Activated CD4-positive, alpha-beta T cell treated with anti-CD3 and anti-CD28 coated beads, Interleukin-2, amount 10 ng/mL, durations not matched to agents 24 days and 14 days (primary cell): Measurements from ENCODE around the gene HOATZ. TPM values are rescaled to one million over a fixed set of nuclear protein-coding genes. Genes with fewer than 3 reads are reported as not detected.
A peak's percentile ranks its signal among the peaks of the same experiment; 100 is the strongest.

Experiments
- DNase-seq: peaks from one replicate; pipeline ENCODE4 v3.0.0; 2022
- H3K27ac Mint-ChIP-seq: one replicate; pipeline ENCODE4 v1.8.0; 2022; ENCODE audit warnings: mild to moderate bottlenecking, mixed read lengths
- H3K27me3 Mint-ChIP-seq: one replicate; pipeline ENCODE4 v1.8.0; 2022; ENCODE audit warnings: mixed read lengths
- H3K36me3 Mint-ChIP-seq: one replicate; pipeline ENCODE4 v1.8.0; 2022; ENCODE audit warnings: low read depth, mild to moderate bottlenecking, mixed read lengths
- H3K4me1 Mint-ChIP-seq: one replicate; pipeline ENCODE4 v1.8.0; 2021; ENCODE audit warnings: mixed read lengths
- H3K4me3 Mint-ChIP-seq: one replicate; pipeline ENCODE4 v1.8.0; 2022; ENCODE audit warnings: mild to moderate bottlenecking, moderate library complexity, mixed read lengths
- H3K9me3 Mint-ChIP-seq: one replicate; pipeline ENCODE4 v1.8.0; 2021; ENCODE audit warnings: mixed read lengths
- intact Hi-C: fragments of 100-400 bp; cut with micrococcal nuclease; formaldehyde crosslinking; loops from one replicate; pipeline ENCODE4 v1.15.1; 2023
- total RNA-seq: library from RNA; stranded (reverse); gene quantifications from 2 replicates; pipeline ENCODE4 v1.2.3, GENCODE V29; 2022

The HOATZ gene
- total RNA-seq, 1 donor from 2014 or later = not detected

DNA sequence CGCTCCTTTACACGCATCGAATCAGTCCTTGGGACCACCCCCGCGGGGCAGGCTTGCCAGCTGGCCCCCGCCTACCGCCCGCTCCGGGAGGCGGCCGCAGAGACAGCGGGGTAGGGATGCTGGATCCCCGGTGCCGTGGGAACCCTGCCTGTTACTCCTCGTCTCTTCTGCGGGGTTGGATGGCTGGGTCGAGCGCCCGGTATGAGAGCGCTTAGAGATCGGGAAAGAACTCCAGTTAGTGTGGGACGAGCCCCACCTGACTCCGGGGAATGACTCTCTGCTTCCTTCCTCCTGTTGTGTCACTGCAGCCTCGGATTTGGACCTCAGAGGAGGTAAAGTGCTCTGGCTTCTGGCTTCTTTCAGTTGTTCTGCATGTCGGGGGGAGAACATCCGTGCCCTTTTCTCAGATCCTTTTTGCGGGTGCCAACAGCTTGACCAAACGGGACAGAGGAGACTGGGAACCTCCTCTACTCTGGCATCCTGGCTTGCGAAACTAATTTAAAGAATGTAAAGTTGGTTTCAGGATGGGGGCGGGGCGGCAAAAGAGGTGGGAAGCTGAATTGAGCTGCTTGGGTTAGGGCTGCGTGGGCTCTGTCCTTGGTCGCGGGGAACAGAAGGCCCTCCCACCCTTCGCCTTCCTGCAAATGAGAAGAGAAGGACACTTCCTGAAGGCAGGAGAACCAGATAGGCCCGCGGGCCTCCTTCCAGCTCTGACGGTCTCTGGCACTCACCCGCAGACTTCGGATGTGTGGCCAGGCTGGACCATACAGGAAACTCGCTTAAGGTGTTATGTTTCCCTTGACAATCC, 26.9 kb downstream of the HOATZ start:
- Mint-ChIP-seq H3K27me3 (peaks cover 60% of the 10 kb centered on the region), H3K36me3 (peaks cover 2% of the 10 kb centered on the region), H3K9me3 (peaks cover 6% of the 10 kb centered on the region), H3K4me3 (peak overlapping the region; percentile 84), H3K27ac (peak overlapping the region; percentile 54), H3K4me1 (peaks cover 20% of the 10 kb centered on the region)
- intact Hi-C loops = no loop called here
- peak; percentile 62 for DNase-seq

DNA sequence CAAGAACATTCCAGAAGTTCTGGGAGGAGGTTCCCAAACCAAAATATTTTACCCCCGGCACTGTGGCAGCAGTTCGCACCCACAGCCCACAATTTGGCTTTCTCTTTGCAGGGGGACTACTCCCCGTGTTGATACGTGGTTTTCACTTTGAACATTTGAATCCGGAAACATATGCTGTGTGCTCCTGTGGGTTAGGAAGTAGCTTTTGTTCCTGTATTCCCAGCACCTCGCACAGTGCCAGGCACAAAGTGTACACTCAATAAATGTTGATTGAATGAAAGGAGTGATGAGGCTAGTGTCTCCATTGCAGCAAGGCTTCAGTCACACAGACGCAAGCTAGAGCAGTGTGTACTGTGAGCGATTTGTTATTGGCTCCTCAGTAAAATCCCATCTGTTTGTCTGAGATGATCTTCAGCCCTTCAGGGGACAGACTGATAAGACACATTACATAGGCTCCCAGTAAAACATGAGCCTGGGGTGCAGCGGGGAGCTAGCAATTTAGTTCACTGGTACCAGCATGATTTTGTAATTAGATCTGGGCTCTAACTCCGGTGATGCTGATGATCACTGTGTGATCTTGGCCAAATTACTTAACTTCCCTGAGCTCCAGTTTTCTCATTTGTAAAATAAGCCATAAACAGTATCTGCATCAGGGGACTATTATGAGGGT, 28.2 kb downstream of the HOATZ start:
- no peak for DNase-seq
- H3K27me3 Mint-ChIP-seq = peaks cover 54% of the 10 kb centered on the region
- peaks cover 2% of the 10 kb centered on the region for H3K36me3 Mint-ChIP-seq
- no peak overlapping the region for H3K27ac Mint-ChIP-seq
- H3K4me1 Mint-ChIP-seq = peaks cover 18% of the 10 kb centered on the region
- peak overlapping the region; percentile 84 for H3K4me3 Mint-ChIP-seq
- peaks cover under 1% of the 10 kb centered on the region for H3K9me3 Mint-ChIP-seq
- intact Hi-C loops = no loop called here

DNA sequence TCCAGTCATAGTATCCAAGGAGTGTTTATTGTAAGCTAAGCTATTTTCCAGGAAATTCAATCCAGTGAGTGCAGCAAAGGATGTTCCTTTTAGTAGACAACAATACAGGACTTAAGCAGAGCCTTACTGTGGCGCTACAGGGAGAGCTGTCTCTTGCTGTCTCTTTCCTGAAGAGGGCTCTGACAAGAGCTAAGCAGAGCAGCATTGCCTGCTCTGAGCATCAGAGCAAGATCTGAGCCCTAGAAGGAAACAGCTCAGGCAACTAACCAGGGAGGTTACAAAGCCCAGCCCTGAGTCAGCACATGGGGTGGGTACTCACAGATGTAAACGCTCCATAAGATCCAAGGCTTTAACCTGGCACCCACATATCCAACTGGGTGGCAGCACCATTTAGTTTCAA, 33.9 kb downstream of the HOATZ start:
- Mint-ChIP-seq H3K4me3 (no peak overlapping the region), H3K4me1 (no peaks in the 10 kb centered on the region), H3K27ac (no peak overlapping the region), H3K9me3 (no peaks in the 10 kb centered on the region), H3K36me3 (peaks cover 2% of the 10 kb centered on the region), H3K27me3 (peaks cover 36% of the 10 kb centered on the region)
- no peak for DNase-seq
- intact Hi-C loops = no loop called here

DNA sequence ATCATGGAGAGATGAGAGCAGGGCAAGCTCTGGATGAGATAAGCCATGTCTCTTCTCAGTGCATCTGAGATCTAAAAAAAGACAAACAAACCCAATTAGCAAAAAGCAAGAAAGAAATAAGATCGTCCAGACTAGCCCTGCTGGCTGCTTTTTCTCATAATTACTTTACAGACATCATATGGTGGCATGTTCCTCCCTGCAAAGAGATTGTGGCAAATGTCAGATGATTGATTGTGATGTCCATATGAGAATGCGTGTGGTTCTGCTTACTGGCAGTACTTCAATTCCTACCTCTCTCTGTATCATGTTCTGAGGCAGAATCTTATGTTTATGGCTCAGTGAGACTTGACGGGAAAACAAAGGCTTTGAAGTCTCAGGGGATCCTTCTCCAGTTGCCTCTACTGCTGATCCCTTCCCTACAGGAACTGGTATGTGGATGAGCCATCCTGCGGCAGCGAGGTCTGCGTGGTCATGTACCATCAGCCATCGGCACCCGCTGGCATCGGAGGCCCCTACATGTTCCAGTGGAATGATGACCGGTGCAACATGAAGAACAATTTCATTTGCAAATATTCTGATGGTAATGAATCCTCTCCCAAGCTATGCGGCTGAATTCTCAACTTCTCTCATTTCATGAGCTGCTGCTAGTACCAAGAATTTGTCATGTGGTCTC, 34.8 kb downstream of the HOATZ start:
- Mint-ChIP-seq H3K4me1 (no peaks in the 10 kb centered on the region), H3K27ac (no peak overlapping the region), H3K27me3 (peaks cover 32% of the 10 kb centered on the region), H3K36me3 (peaks cover 2% of the 10 kb centered on the region), H3K4me3 (no peak overlapping the region), H3K9me3 (no peaks in the 10 kb centered on the region)
- intact Hi-C loops = no loop called here
- no peak for DNase-seq

DNA sequence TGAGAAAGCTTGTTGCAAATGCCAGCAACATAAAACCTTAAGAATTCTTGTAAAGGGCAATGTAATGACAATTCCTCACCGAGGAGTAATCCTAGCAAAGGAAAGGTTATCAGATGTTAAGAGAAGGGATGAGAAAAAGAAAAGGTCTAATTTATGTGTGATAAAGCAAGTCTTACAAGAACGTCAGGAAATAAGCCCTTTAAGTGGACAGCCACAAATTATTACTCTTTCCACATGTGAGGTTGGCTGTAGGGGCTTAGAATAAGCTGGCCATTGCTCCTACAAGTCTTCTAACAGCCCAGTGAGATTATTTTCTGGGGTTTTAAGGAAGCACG, 35.3 kb downstream of the HOATZ start:
- no peak for DNase-seq
- Mint-ChIP-seq H3K9me3 (no peaks in the 10 kb centered on the region), H3K4me3 (no peak overlapping the region), H3K4me1 (no peaks in the 10 kb centered on the region), H3K36me3 (peaks cover 2% of the 10 kb centered on the region), H3K27me3 (peaks cover 32% of the 10 kb centered on the region), H3K27ac (no peak overlapping the region)
- intact Hi-C loops = no loop called here

DNA sequence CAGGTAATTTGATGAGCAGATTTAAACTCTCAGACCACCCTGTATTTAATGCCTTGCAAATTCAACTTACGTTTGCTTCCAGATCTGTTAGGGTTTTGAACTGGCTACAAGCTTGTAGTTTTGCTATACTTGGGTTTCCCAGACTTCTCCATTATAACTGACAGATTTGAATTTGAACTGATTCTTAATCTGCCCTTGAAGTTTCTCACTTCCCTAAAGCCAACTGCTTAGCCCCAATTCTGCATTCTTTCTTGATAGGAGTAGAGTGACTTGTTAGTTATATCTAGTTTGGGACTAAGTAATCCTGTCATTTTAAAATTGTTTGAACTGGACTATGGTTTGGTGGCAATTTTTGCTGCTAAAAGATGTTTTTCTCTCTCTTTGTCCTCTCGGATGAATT, 35.7 kb downstream of the HOATZ start:
- H3K9me3 Mint-ChIP-seq = peaks cover 1% of the 10 kb centered on the region
- H3K36me3 Mint-ChIP-seq = peaks cover under 1% of the 10 kb centered on the region
- no peak overlapping the region for H3K27ac Mint-ChIP-seq
- intact Hi-C loops = no loop called here
- no peak overlapping the region for H3K4me3 Mint-ChIP-seq
- H3K27me3 Mint-ChIP-seq = peaks cover 30% of the 10 kb centered on the region
- no peaks in the 10 kb centered on the region for H3K4me1 Mint-ChIP-seq
- no peak for DNase-seq

DNA sequence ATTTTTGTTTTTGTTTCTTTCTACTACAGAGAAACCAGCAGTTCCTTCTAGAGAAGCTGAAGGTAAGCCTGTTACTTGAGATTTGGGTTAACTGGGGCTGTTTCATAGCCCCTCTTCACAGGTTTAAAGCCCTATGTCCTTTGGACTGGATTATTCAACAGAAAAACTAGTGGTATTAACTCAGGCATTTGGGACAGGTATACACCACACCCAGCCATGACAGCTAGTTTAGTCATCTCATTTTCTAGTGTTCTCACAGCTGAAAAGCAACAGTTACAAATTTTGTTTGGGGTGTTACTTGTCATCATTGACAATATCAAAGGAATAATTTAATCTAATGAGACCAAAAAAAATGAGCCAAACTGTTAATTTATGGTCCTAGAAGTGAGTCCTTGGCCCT, 40.0 kb downstream of the HOATZ start:
- Mint-ChIP-seq H3K4me3 (no peak overlapping the region), H3K36me3 (peaks cover 9% of the 10 kb centered on the region), H3K9me3 (peaks cover 9% of the 10 kb centered on the region), H3K27me3 (peaks cover 20% of the 10 kb centered on the region), H3K27ac (no peak overlapping the region), H3K4me1 (no peaks in the 10 kb centered on the region)
- no peak for DNase-seq
- intact Hi-C loops = no loop called here

DNA sequence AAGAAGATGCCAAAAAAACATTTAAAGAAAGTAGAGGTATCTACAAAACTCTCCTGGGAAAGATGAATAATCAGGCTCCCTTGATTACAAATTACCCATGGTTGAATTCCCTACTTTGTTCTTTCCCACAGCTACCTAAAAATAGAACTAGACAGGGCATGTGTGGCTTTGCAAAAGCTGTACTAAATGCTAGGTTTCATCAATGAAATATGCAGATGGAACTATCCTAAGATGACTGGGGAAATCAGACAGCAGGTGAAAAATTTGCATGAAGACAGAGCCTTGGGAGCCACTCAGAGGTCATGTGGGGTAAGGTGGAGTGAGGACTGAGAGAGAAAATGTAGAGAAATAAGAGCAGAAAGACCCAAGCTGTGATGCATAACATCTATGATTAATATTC, 40.7 kb downstream of the HOATZ start:
- H3K27me3 Mint-ChIP-seq = peaks cover 17% of the 10 kb centered on the region
- H3K9me3 Mint-ChIP-seq = peaks cover 9% of the 10 kb centered on the region
- no peak for DNase-seq
- H3K4me1 Mint-ChIP-seq = no peaks in the 10 kb centered on the region
- no peak overlapping the region for H3K27ac Mint-ChIP-seq
- H3K4me3 Mint-ChIP-seq = no peak overlapping the region
- peaks cover 9% of the 10 kb centered on the region for H3K36me3 Mint-ChIP-seq
- intact Hi-C loops = no loop called here

DNA sequence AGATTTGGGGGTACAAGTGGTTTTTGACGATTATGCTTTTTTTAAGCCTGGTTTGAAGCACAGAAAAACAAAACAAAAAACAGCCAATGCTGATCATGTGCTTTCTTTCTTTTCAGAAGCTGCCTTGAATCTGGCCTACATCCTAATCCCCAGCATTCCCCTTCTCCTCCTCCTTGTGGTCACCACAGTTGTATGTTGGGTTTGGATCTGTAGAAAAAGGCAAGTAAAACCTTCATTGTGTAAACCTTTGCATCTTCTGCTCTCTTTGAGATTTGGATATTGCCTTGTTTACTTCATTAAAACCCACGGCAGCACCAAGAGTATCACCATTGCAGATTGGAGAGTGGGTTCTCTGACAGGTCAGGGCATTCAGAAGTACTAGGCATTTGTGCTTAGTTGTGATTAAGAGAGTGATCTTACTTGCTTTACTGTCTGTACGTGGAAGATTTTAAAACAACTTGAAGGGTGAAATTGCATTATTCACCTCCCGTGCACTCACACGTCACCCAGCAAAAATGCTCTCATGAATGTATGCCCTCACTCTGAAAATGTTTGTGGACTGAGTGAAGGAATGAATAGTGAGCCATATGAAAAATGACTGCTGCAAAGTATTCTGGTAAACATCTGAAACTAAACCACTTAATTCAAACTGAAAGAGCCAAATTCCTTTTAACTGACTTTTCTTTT, 43.0 kb downstream of the HOATZ start:
- peaks cover 9% of the 10 kb centered on the region for H3K9me3 Mint-ChIP-seq
- no peak overlapping the region for H3K4me3 Mint-ChIP-seq
- intact Hi-C loops = no loop called here
- no peaks in the 10 kb centered on the region for H3K4me1 Mint-ChIP-seq
- H3K27ac Mint-ChIP-seq = no peak overlapping the region
- H3K27me3 Mint-ChIP-seq = peaks cover 7% of the 10 kb centered on the region
- DNase-seq = no peak
- peaks cover 9% of the 10 kb centered on the region for H3K36me3 Mint-ChIP-seq

DNA sequence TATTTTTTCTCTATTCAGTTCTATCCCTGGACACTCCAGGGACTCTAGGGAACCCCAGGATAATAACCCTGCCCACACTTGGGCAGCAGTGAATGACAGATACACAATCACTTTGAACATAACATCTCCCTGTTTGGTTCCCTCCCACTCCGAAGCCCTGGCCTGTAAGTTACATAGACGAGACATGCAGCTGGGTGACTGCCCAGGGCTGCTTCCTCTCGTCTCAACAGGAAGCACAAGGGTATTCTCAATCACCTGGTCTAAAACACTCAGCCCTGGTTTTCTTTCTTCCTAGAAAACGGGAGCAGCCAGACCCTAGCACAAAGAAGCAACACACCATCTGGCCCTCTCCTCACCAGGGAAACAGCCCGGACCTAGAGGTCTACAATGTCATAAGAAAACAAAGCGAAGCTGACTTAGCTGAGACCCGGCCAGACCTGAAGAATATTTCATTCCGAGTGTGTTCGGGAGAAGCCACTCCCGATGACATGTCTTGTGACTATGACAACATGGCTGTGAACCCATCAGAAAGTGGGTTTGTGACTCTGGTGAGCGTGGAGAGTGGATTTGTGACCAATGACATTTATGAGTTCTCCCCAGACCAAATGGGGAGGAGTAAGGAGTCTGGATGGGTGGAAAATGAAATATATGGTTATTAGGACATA, 45.4 kb downstream of the HOATZ start:
- Mint-ChIP-seq H3K27ac (no peak overlapping the region), H3K4me1 (no peaks in the 10 kb centered on the region), H3K36me3 (peaks cover 9% of the 10 kb centered on the region), H3K9me3 (peaks cover 9% of the 10 kb centered on the region), H3K4me3 (no peak overlapping the region), H3K27me3 (peaks cover 5% of the 10 kb centered on the region)
- no peak for DNase-seq
- intact Hi-C loops = loop anchor here (10.0 kb wide), 1 partner anchor 275 kb away; no protein-coding TSS in a partner anchor

DNA sequence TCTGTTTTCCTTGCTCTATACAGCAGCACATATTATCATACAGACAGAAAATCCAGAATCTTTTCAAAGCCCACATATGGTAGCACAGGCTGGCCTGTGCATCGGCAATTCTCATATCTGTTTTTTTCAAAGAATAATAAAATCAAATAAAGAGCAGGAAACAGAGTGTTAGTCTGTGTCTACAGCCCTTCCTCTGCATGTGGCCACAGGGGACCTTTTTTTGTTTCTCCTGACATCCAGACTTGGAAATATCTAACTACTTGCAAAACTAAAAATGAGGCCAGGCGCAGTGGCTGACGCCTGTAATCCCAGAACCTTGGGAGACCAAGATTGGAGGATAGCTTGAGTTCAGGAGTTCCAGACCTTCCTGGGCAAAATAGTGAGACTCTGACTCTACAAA, 46.2 kb downstream of the HOATZ start:
- H3K4me3 Mint-ChIP-seq = no peak overlapping the region
- peaks cover 6% of the 10 kb centered on the region for H3K36me3 Mint-ChIP-seq
- no peak for DNase-seq
- H3K27me3 Mint-ChIP-seq = peaks cover 2% of the 10 kb centered on the region
- H3K4me1 Mint-ChIP-seq = no peaks in the 10 kb centered on the region
- no peak overlapping the region for H3K27ac Mint-ChIP-seq
- H3K9me3 Mint-ChIP-seq = peaks cover 5% of the 10 kb centered on the region
- intact Hi-C loops = loop anchor here (10.0 kb wide), 1 partner anchor 276 kb away; no protein-coding TSS in a partner anchor

DNA sequence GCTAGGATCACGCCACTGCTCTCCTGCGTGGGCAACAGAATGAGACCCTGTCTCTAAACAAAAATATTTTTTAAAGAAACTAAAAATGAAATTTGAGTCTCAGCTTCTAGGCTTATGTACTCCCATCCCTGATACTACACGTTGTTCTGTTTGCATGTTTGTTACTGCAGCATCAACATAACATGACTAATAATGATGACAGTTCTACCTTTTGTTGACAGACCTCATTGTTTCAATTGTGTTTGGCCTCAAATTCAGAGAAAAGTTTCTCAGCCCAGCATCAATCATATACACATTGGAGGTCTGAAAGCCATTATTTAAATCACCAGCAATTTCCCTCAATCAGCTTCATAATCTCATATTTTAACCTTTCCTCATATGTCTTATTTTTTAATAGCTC, 46.7 kb downstream of the HOATZ start:
- Mint-ChIP-seq H3K9me3 (peaks cover 5% of the 10 kb centered on the region), H3K27ac (no peak overlapping the region), H3K4me3 (no peak overlapping the region), H3K4me1 (no peaks in the 10 kb centered on the region), H3K36me3 (peaks cover 3% of the 10 kb centered on the region), H3K27me3 (peaks cover 2% of the 10 kb centered on the region)
- intact Hi-C loops = loop anchor here (10.0 kb wide), 1 partner anchor 277 kb away; no protein-coding TSS in a partner anchor
- no peak for DNase-seq

DNA sequence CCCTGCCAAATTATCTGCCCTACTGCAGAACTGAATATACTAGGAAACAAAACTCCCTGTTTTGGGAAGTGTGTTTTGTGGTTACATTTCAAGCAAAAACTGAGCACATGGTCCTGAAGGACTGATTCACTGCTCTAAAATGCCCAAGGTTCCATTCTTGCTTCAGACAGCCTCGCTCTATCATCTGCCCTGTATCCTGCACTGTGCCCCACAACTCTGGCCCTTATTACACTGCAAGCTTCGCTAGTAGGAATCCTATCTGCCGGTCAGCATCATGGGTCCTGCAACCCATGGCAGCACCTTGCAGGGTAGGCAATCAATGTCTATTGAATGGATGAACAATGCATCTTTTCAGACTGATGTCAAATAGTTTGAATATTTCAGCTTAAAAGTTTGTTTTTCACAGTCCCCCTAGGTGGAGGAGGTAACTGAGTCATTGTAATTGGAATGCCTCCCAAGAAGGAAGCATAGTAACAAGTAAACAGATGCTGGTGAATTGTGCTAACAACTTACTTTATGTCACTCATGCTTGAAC, 47.3 kb downstream of the HOATZ start:
- Mint-ChIP-seq H3K27me3 (peaks cover 2% of the 10 kb centered on the region), H3K9me3 (peaks cover under 1% of the 10 kb centered on the region), H3K4me3 (no peak overlapping the region), H3K27ac (no peak overlapping the region), H3K4me1 (no peaks in the 10 kb centered on the region), H3K36me3 (no peaks in the 10 kb centered on the region)
- DNase-seq = no peak
- intact Hi-C loops = loop anchor here (10.0 kb wide), 1 partner anchor 277 kb away; no protein-coding TSS in a partner anchor
